Fibroblast of villous mesenchyme (primary cell): ENCODE data around the gene CES3. TPM values are rescaled to one million over a fixed set of nuclear protein-coding genes. Genes with fewer than 3 reads are reported as not detected.

ENCODE experiments used
- DNase-seq: peaks from one replicate; pipeline ENCODE4 v3.0.0-alpha.2; 2010; ENCODE audit warnings: low read depth
- H3K4me3 ChIP-seq: 2 replicates; pipeline ENCODE4 v1.5.1; 2011; ENCODE audit warnings: low read depth, mild to moderate bottlenecking, low read length
- total RNA-seq: library from RNA; depleted of rRNA; stranded (reverse); fragments of >200 nt; gene quantifications from 2 replicates; pipeline ENCODE4 v1.2.3, GENCODE V29; 2012
- TF ChIP-seq, protein P1 (sequence below): IDR thresholded peaks from 2 replicates; pipeline ENCODE4 v1.5.1; 2012; ENCODE audit warnings: low read depth, mild to moderate bottlenecking, low read length; ENCODE audit not compliant: insufficient read depth

CES3 gene
- total RNA-seq, 1 donor, result not detected

DNA sequence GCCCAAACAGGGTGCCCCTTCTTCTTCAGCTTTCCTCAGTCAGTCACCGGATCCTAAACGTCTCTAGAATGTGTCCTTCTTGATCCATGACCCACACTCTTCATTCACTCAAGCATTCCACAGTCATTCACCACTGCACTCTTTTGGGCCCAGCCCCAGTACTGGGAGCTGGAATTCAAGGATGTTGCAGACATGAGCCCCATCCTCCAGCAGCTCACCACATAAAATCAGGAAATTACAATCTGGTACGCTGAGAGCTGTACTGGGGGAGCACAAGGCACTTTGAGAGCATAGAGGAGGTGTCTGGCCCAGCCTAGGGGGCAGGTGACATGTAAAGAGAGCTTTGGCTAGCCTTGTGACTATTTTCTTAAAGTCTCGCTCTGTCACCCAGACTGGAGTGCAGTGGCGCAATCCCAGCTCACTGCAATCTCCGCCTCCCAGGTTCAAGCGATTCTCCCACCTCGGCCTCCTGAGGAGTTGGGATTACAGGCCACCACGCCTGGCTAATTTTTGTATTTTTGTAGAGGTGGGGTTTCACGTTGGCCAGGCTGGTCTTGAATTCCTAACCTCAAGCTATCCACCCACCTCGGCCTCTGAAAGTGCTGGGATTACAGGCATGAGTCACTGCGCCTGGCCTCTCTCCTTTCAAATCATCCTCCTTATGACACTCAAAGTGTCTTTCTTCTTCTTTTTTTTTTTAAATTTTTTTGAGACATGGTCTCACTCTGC, 46.0 kb downstream of the CES3 start:
- no peak overlapping the region for H3K4me3 ChIP-seq
- TF ChIP-seq, protein P1, sequence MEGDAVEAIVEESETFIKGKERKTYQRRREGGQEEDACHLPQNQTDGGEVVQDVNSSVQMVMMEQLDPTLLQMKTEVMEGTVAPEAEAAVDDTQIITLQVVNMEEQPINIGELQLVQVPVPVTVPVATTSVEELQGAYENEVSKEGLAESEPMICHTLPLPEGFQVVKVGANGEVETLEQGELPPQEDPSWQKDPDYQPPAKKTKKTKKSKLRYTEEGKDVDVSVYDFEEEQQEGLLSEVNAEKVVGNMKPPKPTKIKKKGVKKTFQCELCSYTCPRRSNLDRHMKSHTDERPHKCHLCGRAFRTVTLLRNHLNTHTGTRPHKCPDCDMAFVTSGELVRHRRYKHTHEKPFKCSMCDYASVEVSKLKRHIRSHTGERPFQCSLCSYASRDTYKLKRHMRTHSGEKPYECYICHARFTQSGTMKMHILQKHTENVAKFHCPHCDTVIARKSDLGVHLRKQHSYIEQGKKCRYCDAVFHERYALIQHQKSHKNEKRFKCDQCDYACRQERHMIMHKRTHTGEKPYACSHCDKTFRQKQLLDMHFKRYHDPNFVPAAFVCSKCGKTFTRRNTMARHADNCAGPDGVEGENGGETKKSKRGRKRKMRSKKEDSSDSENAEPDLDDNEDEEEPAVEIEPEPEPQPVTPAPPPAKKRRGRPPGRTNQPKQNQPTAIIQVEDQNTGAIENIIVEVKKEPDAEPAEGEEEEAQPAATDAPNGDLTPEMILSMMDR, result no peak
- DNase-seq, result peak; percentile 33

DNA sequence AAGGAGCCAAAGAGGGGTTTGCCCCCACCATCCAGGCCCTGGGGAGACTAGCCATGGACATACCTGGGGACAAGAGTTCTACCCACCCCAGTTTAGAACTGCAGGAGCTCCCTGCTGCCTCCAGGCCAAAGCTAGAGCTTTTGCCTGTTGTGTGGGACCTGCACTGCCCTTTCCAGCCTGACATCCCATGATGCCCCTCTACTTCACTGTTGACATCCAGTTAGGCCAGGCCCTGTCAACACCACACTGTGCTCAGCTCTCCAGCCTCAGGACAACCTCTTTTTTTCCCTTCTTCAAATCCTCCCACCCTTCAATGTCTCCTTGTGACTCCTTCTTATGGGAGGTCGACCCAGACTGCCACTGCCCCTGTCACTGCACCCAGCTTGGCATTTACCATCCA, 48.1 kb downstream of the CES3 start:
- TF ChIP-seq, protein P1, result no peak
- no peak overlapping the region for H3K4me3 ChIP-seq
- DNase-seq, result no peak

DNA sequence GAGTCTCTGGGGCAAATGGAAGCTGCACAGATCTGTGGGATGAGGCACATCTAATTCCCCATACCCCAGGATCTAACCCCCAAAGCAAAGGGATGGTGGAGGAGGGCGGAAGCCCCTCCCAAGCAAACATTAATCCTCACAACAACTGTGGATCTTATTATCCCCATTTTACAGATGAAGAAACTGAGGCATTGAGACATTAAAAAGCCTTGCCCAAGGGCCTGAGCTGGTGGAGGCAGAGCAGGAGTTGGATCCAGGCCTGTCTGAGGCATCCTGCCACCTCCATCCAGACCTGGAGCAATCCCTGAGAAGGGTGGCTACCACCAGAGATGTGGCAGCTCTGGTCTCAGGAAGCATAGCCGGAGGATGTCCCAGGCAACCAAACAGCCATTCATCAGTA, 50.2 kb downstream of the CES3 start:
- no peak overlapping the region for H3K4me3 ChIP-seq
- no peak for DNase-seq
- TF ChIP-seq, protein P1, result no peak

DNA sequence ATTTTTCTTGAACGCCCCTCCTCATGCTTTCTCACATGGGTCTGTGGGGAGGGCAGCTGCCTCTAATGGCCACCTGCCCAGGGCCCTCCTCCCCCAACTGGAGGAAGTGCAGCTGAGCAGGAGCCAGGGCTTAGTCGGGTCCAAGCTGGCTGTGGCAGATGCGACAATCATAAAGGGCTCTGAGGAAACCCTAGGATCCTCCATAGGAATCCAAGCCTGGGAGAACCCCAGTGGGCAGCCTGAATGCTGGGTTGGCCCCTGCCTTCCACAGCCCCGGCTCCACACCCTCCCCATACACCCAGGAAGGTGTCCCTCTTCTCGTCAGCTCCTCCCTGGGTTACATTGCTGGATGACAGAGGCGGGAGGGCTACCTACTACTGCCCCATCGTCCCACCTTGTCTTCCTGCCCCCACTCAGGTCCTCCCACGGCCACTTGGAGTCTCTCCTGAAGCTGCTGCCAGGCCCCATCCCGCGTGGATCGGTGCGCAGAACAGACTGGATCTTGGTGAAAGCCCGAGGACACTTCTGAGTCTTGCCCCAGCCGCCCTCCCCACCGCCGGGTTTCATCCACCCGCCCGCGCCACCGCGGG, 52.3 kb downstream of the CES3 start:
- DNase-seq, result no peak
- H3K4me3 ChIP-seq, result peak overlapping the region; percentile 55
- TF ChIP-seq, protein P1, result no peak

DNA sequence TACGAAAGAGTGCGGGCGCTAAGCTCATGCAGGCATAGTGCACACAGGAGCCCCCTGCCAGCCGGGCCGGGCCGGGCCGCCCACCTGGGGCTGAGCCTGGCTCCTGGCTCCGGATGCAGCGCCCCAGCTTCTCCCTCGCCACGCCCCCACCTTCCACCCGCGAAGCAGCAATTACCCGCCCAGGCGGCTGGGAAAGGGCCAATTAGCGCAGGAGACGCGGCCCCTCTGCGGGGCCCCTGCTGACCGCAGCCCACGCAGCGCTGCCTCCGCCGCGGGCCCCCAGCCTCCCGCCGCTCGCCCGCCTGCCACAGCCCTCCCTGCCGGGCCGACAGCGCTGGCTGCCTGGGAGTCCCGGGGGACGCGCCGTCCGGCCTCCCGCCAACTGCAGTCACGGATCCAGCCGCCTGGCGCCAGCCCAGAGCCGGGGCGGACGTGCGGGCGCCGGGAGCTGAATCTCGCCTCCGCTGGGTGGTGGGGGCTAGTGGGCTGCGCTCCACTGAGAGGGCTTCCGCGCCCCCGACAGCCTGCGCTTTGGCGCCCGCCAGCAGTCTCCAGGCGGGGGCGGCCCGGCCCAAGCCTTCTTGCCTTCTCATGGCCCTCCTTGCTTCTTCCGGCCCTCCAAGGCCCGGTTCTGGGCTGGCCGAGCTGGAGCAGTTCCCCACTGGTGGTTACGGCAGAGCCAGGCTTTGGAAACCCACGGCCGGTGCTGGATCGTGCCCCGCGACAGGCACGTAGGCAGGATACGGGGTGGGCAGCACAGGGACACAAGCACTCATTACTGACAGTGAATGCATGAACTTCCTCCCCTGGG, 53.0 kb downstream of the CES3 start:
- TF ChIP-seq, protein P1, result peak; percentile 22
- peak; percentile 53 for DNase-seq
- peak overlapping the region; percentile 55 for H3K4me3 ChIP-seq

DNA sequence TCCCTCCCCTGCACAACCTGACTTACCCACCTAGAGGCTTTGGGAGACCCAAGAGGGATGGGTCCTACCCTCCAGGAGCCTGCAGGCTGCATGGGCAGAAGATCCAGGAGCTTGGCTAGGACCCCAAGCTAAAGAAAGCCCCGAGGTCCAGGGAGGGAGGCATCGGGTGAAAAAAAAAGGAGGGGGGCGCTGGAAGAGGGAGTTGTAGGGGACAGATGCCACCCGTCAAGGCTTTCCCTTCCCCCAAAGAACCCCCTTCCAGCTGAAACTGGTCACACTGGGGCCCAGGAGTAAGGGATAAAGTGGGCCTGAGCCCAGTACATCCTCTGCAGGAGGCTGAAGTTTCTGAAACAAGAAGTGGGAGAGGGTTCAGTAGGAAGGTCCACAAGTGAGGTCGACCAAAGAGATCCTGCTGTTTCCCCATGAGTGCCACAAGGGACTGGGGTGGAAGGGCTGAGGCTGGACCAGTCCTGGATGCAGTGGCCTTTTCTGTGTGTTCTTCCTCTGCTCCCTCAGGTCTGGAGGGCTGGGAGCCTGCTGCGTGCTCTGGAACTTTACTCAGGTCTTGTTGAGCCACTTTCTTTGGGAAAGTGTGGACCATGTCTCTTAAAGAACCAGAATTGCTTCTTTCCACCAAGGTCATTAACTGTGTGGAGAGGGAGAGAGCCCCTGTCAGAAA, 53.7 kb downstream of the CES3 start:
- no peak overlapping the region for H3K4me3 ChIP-seq
- TF ChIP-seq, protein P1, result no peak
- no peak for DNase-seq
